Measurements from ENCODE around the gene MIXL1. TPM values are rescaled to one million over a fixed set of nuclear protein-coding genes. Genes with fewer than 3 reads are reported as not detected.
"Not testable (repeated sequence)": the region's sequence is repeated elsewhere in the genome, so short reads cannot be mapped to it uniquely, and the experiment has no call there.

The MIXL1 gene
- total and polyA plus RNA-seq, 7 experiments from 2014 or later: not detected

- POLR2A ChIA-PET: no interaction called here
- H3K4me3 ChIP-seq (ENCODE audit: low read length): no peak overlapping the region
- H3K9me3 ChIP-seq (ENCODE audit: control insufficient read depth in 2 of 3, low read length in 3 of 3): peaks cover 0 to 6% (median 0%) of the 10 kb centered on the region in 3 experiments
- H3K36me3 ChIP-seq (ENCODE audit: control insufficient read depth in 2 of 3, insufficient read depth in 3 of 3, low read length in 3 of 3): peaks cover 0 to 4% (median 0%) of the 10 kb centered on the region in 3 experiments
- H3K27me3 ChIP-seq (ENCODE audit: control insufficient read depth in 2 of 2, insufficient read depth in 2 of 2, low read length in 2 of 2): no peaks in the 10 kb centered on the region
- H3K4me3 Mint-ChIP-seq: no peak overlapping the region
- no peak overlapping the region for H3K27ac Mint-ChIP-seq
- CTCF ChIA-PET: no interaction called here
- H3K4me1 ChIP-seq (ENCODE audit: control insufficient read depth in 2 of 2, insufficient read depth in 2 of 2, low read length in 2 of 2): no peaks in the 10 kb centered on the region
- peaks cover 0 to 1% (median 0%) of the 10 kb centered on the region in 7 donors for H3K4me1 Mint-ChIP-seq
- intact Hi-C loops (cut with micrococcal nuclease): no loop called here
- H3K27ac ChIP-seq (ENCODE audit: low read depth, low read length): no peak overlapping the region
- H3K9me3 Mint-ChIP-seq: peaks cover 0 to 15% (median 6%) of the 10 kb centered on the region in 11 donors
- ATAC-seq: no peak
- DNase-seq: no peak
- H3K27me3 Mint-ChIP-seq: no peaks in the 10 kb centered on the region
- H3K36me3 Mint-ChIP-seq: peaks cover 3 to 34% (median 24%) of the 10 kb centered on the region in 5 donors
Measured at GRCh38 chr1:226255380-226255779, 31.9 kb downstream of the MIXL1 start.

GRCh38 chr1:226261818-226262217, 38.4 kb downstream of the MIXL1 start:
- no peak overlapping the region for H3K27ac Mint-ChIP-seq
- Histone ChIP-seq H3K27me3 (ENCODE audit: control insufficient read depth in 2 of 2, insufficient read depth in 2 of 2, low read length in 2 of 2) (no peaks in the 10 kb centered on the region), H3K36me3 (ENCODE audit: control insufficient read depth in 2 of 3, insufficient read depth in 3 of 3, low read length in 3 of 3) (peaks cover 0 to 17% (median 0%) of the 10 kb centered on the region in 3 experiments), H3K4me1 (ENCODE audit: control insufficient read depth in 2 of 2, insufficient read depth in 2 of 2, low read length in 2 of 2) (no peaks in the 10 kb centered on the region), H3K9me3 (ENCODE audit: control insufficient read depth in 2 of 3, low read length in 3 of 3) (peaks cover 0 to 6% (median 0%) of the 10 kb centered on the region in 3 experiments), H3K4me3 (ENCODE audit: low read length) (no peak overlapping the region), H3K27ac (ENCODE audit: low read depth, low read length) (no peak overlapping the region)
- DNase-seq (no peak), ATAC-seq (no peak)
- H3K36me3 Mint-ChIP-seq: peaks cover 11 to 50% (median 42%) of the 10 kb centered on the region in 5 donors
- ChIA-PET CTCF (no interaction called here), POLR2A (no interaction called here)
- H3K9me3 Mint-ChIP-seq: peaks cover 0 to 27% (median 11%) of the 10 kb centered on the region in 11 donors
- intact Hi-C loops (cut with micrococcal nuclease): no loop called here
- H3K4me3 Mint-ChIP-seq: no peak overlapping the region
- no peaks in the 10 kb centered on the region for H3K27me3 Mint-ChIP-seq
- no peaks in the 10 kb centered on the region for H3K4me1 Mint-ChIP-seq

GRCh38 chr1:226268421-226269124, 45.1 kb downstream of the MIXL1 start:
- H3K27ac Mint-ChIP-seq: no peak overlapping the region
- no peak for DNase-seq
- no peak overlapping the region for H3K27ac ChIP-seq (ENCODE audit: low read depth, low read length)
- no peaks in the 10 kb centered on the region for H3K9me3 Mint-ChIP-seq
- ChIA-PET CTCF (no interaction called here), POLR2A (no interaction called here)
- H3K36me3 Mint-ChIP-seq: peaks cover 0 to 24% (median 5%) of the 10 kb centered on the region in 5 donors
- H3K27me3 ChIP-seq (ENCODE audit: control insufficient read depth in 2 of 2, insufficient read depth in 2 of 2, low read length in 2 of 2): no peaks in the 10 kb centered on the region
- H3K4me3 Mint-ChIP-seq: no peak overlapping the region
- intact Hi-C loops (cut with micrococcal nuclease): no loop called here
- no peak for ATAC-seq
- no peaks in the 10 kb centered on the region for H3K4me1 ChIP-seq (ENCODE audit: control insufficient read depth in 2 of 2, insufficient read depth in 2 of 2, low read length in 2 of 2)
- H3K4me1 Mint-ChIP-seq: no peaks in the 10 kb centered on the region
- no peaks in the 10 kb centered on the region for H3K27me3 Mint-ChIP-seq
- H3K4me3 ChIP-seq (ENCODE audit: low read length): no peak overlapping the region
- H3K36me3 ChIP-seq (ENCODE audit: control insufficient read depth in 2 of 3, insufficient read depth in 3 of 3, low read length in 3 of 3): no peaks in the 10 kb centered on the region
- no peaks in the 10 kb centered on the region for H3K9me3 ChIP-seq (ENCODE audit: control insufficient read depth in 2 of 3, low read length in 3 of 3)

DNA sequence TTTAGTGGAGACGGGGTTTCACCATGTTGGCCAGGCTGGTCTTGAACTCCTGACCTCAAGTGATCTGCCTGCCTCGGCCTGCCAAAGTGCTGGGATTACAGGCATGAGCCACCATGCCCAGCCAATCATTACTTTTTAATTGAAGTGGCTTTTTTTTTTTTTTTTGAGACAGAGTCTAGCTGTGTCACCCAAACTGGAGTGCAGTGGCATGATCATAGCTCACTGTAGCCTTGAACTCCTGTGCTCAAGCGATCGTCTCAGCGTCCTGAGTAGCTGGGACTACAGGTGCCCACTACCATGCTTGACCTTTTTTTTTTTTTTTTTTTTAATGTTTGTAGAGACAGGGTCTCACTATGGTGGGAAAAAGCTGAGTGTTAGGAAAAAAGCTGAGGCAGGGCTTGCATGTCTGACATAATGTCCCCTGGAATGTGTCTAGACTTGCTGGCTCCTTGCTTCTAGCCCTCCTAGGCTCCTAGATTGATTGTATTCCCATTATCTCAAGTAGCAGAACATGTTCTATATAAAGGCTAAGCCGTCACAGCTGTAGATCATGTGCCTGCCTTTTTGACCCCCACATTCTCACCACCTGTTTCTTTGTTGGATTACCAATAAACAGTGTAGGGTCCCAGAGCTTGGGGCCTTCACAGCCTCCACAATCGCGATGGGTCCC, 48.9 kb downstream of the MIXL1 start:
- H3K27ac Mint-ChIP-seq; POLR2A ChIA-PET; CTCF ChIA-PET; H3K9me3 Mint-ChIP-seq; H3K36me3 ChIP-seq (ENCODE audit: control insufficient read depth in 2 of 3, insufficient read depth in 3 of 3, low read length in 3 of 3); intact Hi-C loops (cut with micrococcal nuclease); H3K27me3 ChIP-seq (ENCODE audit: control insufficient read depth in 2 of 2, insufficient read depth in 2 of 2, low read length in 2 of 2); H3K27me3 Mint-ChIP-seq; ATAC-seq; DNase-seq; H3K4me3 Mint-ChIP-seq; H3K4me3 ChIP-seq (ENCODE audit: low read length); H3K9me3 ChIP-seq (ENCODE audit: control insufficient read depth in 2 of 3, low read length in 3 of 3); H3K27ac ChIP-seq (ENCODE audit: low read depth, low read length); H3K4me1 Mint-ChIP-seq; H3K4me1 ChIP-seq (ENCODE audit: control insufficient read depth in 2 of 2, insufficient read depth in 2 of 2, low read length in 2 of 2): not testable (repeated sequence)
- peaks cover 0 to 33% (median 10%) of the 10 kb centered on the region in 5 donors for H3K36me3 Mint-ChIP-seq

GRCh38 chr1:226274138-226274537, 50.7 kb downstream of the MIXL1 start:
- no peak for ATAC-seq
- no peaks in the 10 kb centered on the region for H3K9me3 ChIP-seq (ENCODE audit: control insufficient read depth in 2 of 3, low read length in 3 of 3)
- Mint-ChIP-seq H3K27ac (peak overlapping the region in 1 of 9 donors; percentile 29), H3K9me3 (no peaks in the 10 kb centered on the region), H3K36me3 (peaks cover 0 to 23% (median 10%) of the 10 kb centered on the region in 5 donors), H3K27me3 (no peaks in the 10 kb centered on the region), H3K4me3 (no peak overlapping the region), H3K4me1 (no peaks in the 10 kb centered on the region)
- POLR2A ChIA-PET: interaction anchor here (0.6 kb wide), 1 partner anchor 40 kb away, joined by 3 read pairs; no protein-coding TSS in a partner anchor
- H3K27me3 ChIP-seq (ENCODE audit: control insufficient read depth in 2 of 2, insufficient read depth in 2 of 2, low read length in 2 of 2): no peaks in the 10 kb centered on the region
- no peak overlapping the region for H3K27ac ChIP-seq (ENCODE audit: low read depth, low read length)
- intact Hi-C loops (cut with micrococcal nuclease): no loop called here
- DNase-seq: no peak
- no peaks in the 10 kb centered on the region for H3K36me3 ChIP-seq (ENCODE audit: control insufficient read depth in 2 of 3, insufficient read depth in 3 of 3, low read length in 3 of 3)
- CTCF ChIA-PET: no interaction called here
- no peaks in the 10 kb centered on the region for H3K4me1 ChIP-seq (ENCODE audit: control insufficient read depth in 2 of 2, insufficient read depth in 2 of 2, low read length in 2 of 2)
- no peak overlapping the region for H3K4me3 ChIP-seq (ENCODE audit: low read length)

DNA sequence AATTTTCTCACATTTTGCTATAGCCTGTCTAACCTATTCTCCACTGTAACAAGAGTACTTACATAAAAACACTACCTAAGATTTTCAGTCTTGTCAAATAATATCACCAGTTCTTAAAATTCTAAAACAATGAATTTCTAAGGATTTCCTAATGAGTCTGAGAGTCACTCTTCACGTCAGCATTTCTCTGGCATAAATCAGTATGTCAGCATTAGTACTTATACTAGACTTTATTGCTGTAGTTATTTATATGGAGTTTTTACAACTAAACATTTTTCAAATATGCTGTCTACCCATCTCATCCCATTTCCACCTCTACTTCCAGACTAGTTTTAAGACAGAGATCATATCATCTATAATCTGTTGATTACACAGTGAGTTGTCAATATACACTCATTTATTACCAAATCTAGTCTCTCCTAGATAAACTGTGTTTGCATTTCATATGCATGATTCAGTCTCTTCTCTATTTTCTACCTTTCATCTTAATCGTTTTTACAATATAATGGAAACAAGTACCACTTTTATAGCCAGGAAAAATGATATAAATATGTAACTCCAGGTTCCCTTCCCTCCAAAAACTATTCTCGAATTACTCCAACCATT, 52.7 kb downstream of the MIXL1 start:
- peaks cover 0 to 24% (median 6%) of the 10 kb centered on the region in 5 donors for H3K36me3 Mint-ChIP-seq
- H3K27ac Mint-ChIP-seq: no peak overlapping the region
- CTCF ChIA-PET: no interaction called here
- no peak overlapping the region for H3K4me3 Mint-ChIP-seq
- Histone ChIP-seq H3K4me1 (ENCODE audit: control insufficient read depth in 2 of 2, insufficient read depth in 2 of 2, low read length in 2 of 2) (no peaks in the 10 kb centered on the region), H3K4me3 (ENCODE audit: low read length) (no peak overlapping the region), H3K9me3 (ENCODE audit: control insufficient read depth in 2 of 3, low read length in 3 of 3) (no peaks in the 10 kb centered on the region), H3K36me3 (ENCODE audit: control insufficient read depth in 2 of 3, insufficient read depth in 3 of 3, low read length in 3 of 3) (no peaks in the 10 kb centered on the region), H3K27me3 (ENCODE audit: control insufficient read depth in 2 of 2, insufficient read depth in 2 of 2, low read length in 2 of 2) (no peaks in the 10 kb centered on the region), H3K27ac (ENCODE audit: low read depth, low read length) (no peak overlapping the region)
- POLR2A ChIA-PET: no interaction called here
- intact Hi-C loops (cut with micrococcal nuclease): no loop called here
- no peaks in the 10 kb centered on the region for H3K27me3 Mint-ChIP-seq
- ATAC-seq: no peak
- peaks cover 0 to 2% (median 0%) of the 10 kb centered on the region in 7 donors for H3K4me1 Mint-ChIP-seq
- no peaks in the 10 kb centered on the region for H3K9me3 Mint-ChIP-seq
- no peak for DNase-seq

All from naive thymus-derived CD4-positive, alpha-beta T cell (primary cell).